K562 (cell line): ENCODE results near the gene RASGRP2. TPM values are rescaled to one million over a fixed set of nuclear protein-coding genes. Genes with fewer than 3 reads are reported as not detected.

Source experiments
- ATAC-seq: fragments of 200-7000 bp; cut with Tn5 transposase; 3 replicates; pipeline ENCODE4 v1.9.1; 2020; ENCODE audit warnings: moderate library complexity
- BruUV-seq: library from RNA; stranded (reverse); fragments of 400-500 nt; replicated peaks from 2 replicates; lab custom pipeline; 2021; lab: Mats Ljungman, UMichigan
- CTCF ChIA-PET: fragments of 300-600 bp; formaldehyde crosslinking; extraction: SDS; loops from one replicate; lab custom pipeline; 2021; ENCODE audit warnings: low intra/inter-chr PET ratio; lab: Yijun Ruan, JAX
- POLR2A ChIA-PET: fragments of 300-600, 350-650 bp; sonication (Branson Sonifier 250); formaldehyde crosslinking; extraction: SDS; loops from one replicate; lab custom pipeline; 2021; ENCODE audit warnings: antibody characterized with exemption, inconsistent platforms; lab: Yijun Ruan, JAX
- DNase-seq, 4 experiments: peaks; one replicate each; pipeline versions ENCODE4 v3.0.0 to v3.0.0-alpha.2; 2011 to 2018; ENCODE audit warnings: low spot score in 3 of 4, mixed read lengths in 3 of 4; ENCODE audit errors: extremely low read depth in 1 of 4
- FAIRE-seq: peaks from 2 replicates; lab custom pipeline; 2011; peaks lifted over from hg19 to GRCh38; lab: Jason Lieb, UNC
- H2AFZ ChIP-seq: 2 replicates; pipeline ENCODE4 v1.6.0; 2011; ENCODE audit warnings: low read depth, low read length, control low read depth, inconsistent platforms
- H3K27ac ChIP-seq: fragments of 200-600 bp; 3 replicates; pipeline ENCODE4 v1.8.0; 2011; ENCODE audit warnings: low read depth, mild to moderate bottlenecking, control low read depth, inconsistent platforms, low read length, moderate library complexity, mixed read lengths; ENCODE audit errors: extremely low read depth
- H3K27me3 ChIP-seq, 2 experiments: fragments of 300-600 bp in 1 of 2; 2 replicates in 1 of 2; 3 replicates in 1 of 2; pipeline versions ENCODE4 v1.6.0 to v1.8.0; 2011; ENCODE audit warnings: inconsistent platforms in 2 of 2, low read length in 2 of 2, mild to moderate bottlenecking in 1 of 2, mixed read lengths in 1 of 2, moderate library complexity in 1 of 2; ENCODE audit not compliant: control insufficient read depth in 2 of 2, insufficient read depth in 2 of 2
- H3K36me3 ChIP-seq: fragments of 300-600 bp; 3 replicates; pipeline ENCODE4 v1.8.0; 2011; ENCODE audit warnings: mild to moderate bottlenecking, low read length, inconsistent platforms; ENCODE audit not compliant: control insufficient read depth, insufficient read depth
- H3K4me1 ChIP-seq, 2 experiments: fragments of 200-600 bp in 1 of 2; replicated peaks in 1 of 2; 2 replicates in 1 of 2; 3 replicates in 1 of 2; pipeline versions ENCODE4 v1.5.1 to v1.8.0; 2011; ENCODE audit warnings: inconsistent platforms in 2 of 2, low read length in 2 of 2, mild to moderate bottlenecking in 1 of 2, mixed read lengths in 1 of 2, moderate library complexity in 1 of 2; ENCODE audit not compliant: control insufficient read depth in 2 of 2, insufficient read depth in 2 of 2
- H3K4me2 ChIP-seq: 2 replicates; pipeline ENCODE4 v1.6.1; 2011; ENCODE audit warnings: low read length, control low read depth, inconsistent platforms, mixed read lengths; ENCODE audit not compliant: insufficient read depth
- H3K4me3 ChIP-seq: fragments of 200-600 bp; sonication (generic), shearing (Covaris generic); 2 replicates; pipeline ENCODE4 v1.5.1; 2016; ENCODE audit warnings: control low read depth, inconsistent platforms
- H3K79me2 ChIP-seq: fragments of 200-600 bp; 3 replicates; pipeline ENCODE4 v1.8.0; 2011; ENCODE audit warnings: low read length, inconsistent platforms; ENCODE audit not compliant: control insufficient read depth, insufficient read depth
- H3K9ac ChIP-seq, 2 experiments: 2 replicates each; pipeline versions ENCODE4 v1.6.0 to v1.6.1; 2011; ENCODE audit warnings: low read depth in 2 of 2, low read length in 2 of 2, control low read depth in 1 of 2, inconsistent platforms in 1 of 2, mild to moderate bottlenecking in 1 of 2, mixed read lengths in 1 of 2; ENCODE audit not compliant: insufficient read depth in 1 of 2
- H3K9me1 ChIP-seq: one replicate; pipeline ENCODE4 v1.6.0; 2011; ENCODE audit warnings: inconsistent platforms, mild to moderate bottlenecking, low read length, moderate library complexity; ENCODE audit not compliant: control insufficient read depth, insufficient read depth
- H3K9me3 ChIP-seq: replicated peaks from 2 replicates; pipeline ENCODE4 v1.5.1; 2011; ENCODE audit warnings: low read depth, low read length, inconsistent platforms; ENCODE audit not compliant: control insufficient read depth, insufficient read depth
- H4K20me1 ChIP-seq: replicated peaks from 2 replicates; pipeline ENCODE4 v1.6.1; 2011; ENCODE audit warnings: low read length, inconsistent platforms, mixed read lengths; ENCODE audit not compliant: control insufficient read depth, insufficient read depth
- ADNP ChIP-seq: fragments of 200-800 bp; sonication (Bioruptor generic); IDR thresholded peaks from 2 replicates; pipeline ENCODE4 v1.6.1; 2016; ENCODE audit warnings: missing genetic modification characterization, missing compliant biosample characterization
- ARID2 ChIP-seq: fragments of 450-650 bp; IDR thresholded peaks from 2 replicates; pipeline ENCODE4 v1.6.1; 2017; ENCODE audit warnings: antibody characterized with exemption, mild to moderate bottlenecking
- ATF7 ChIP-seq: fragments of 450-650 bp; IDR thresholded peaks from 2 replicates; pipeline ENCODE4 v1.7.1; 2014; ENCODE audit warnings: mild to moderate bottlenecking, moderate library complexity
- HMBOX1 ChIP-seq: sonication (generic); IDR thresholded peaks from 2 replicates; pipeline ENCODE4 v1.6.1; 2016
- KLF13 ChIP-seq: fragments of 450-650 bp; IDR thresholded peaks from 2 replicates; pipeline ENCODE4 v1.6.1; 2016; ENCODE audit warnings: missing genetic modification characterization, low read depth, mild to moderate bottlenecking, missing compliant biosample characterization, moderate library complexity, borderline replicate concordance
- MECOM ChIP-seq: fragments of 250-450 bp; sonication (Bioruptor Pico); IDR thresholded peaks from 2 replicates; pipeline ENCODE4 v1.8.0; 2022; ENCODE audit warnings: inconsistent platforms
- NEUROD1 ChIP-seq: fragments of 150-350 bp; IDR thresholded peaks from 2 replicates; pipeline ENCODE4 v1.6.1; 2014; ENCODE audit warnings: borderline replicate concordance, low read length, low read depth; ENCODE audit not compliant: partially characterized antibody
- NUFIP1 ChIP-seq: fragments of 450-650 bp; IDR thresholded peaks from 2 replicates; pipeline ENCODE4 v1.6.1; 2018; ENCODE audit not compliant: partially characterized antibody
- PBX2 ChIP-seq, 2 experiments: IDR thresholded peaks in 1 of 2; conservative IDR thresholded peaks in 1 of 2; 2 replicates each; pipeline ENCODE4 v1.6.1; 2016; ENCODE audit warnings: low read depth in 2 of 2, mild to moderate bottlenecking in 1 of 2, missing compliant biosample characterization in 1 of 2, missing genetic modification characterization in 1 of 2, moderate library complexity in 1 of 2
- SOX6 ChIP-seq: fragments of 450-650 bp; IDR thresholded peaks from 2 replicates; pipeline ENCODE4 v1.6.1; 2014; ENCODE audit warnings: mild to moderate bottlenecking
- STAG1 ChIP-seq: sonication (generic); formaldehyde crosslinking; IDR thresholded peaks from 2 replicates; pipeline ENCODE4 v1.5.0; 2020; ENCODE audit warnings: missing genetic modification reagents, borderline replicate concordance
- ZNF239 ChIP-seq: fragments of 250-450 bp; sonication (Bioruptor Pico); IDR thresholded peaks from 2 replicates; pipeline ENCODE4 v1.4.0; 2020; ENCODE audit warnings: mild to moderate bottlenecking
- WGBS: fragments of 100-300 bp; shearing (Covaris generic); methylation state at CpG from one replicate; pipeline ENCODE4 v1.1.6; 2016; ENCODE audit warnings: low coverage, mixed read lengths; ENCODE audit not compliant: insufficient coverage; ENCODE audit errors: missing lambda C conversion rate; 5-methylcytosine and 5-hydroxymethylcytosine counted together
- in situ Hi-C: fragments of 300-500 bp; cut with MboI; formaldehyde crosslinking; loops from 4 replicates; pipeline ENCODE4 v1.15.0; 2018; ENCODE audit warnings: inconsistent platforms, mixed read lengths
- intact Hi-C: fragments of 100-400 bp; cut with micrococcal nuclease; formaldehyde crosslinking; loops from 2 replicates; pipeline ENCODE4 v1.14.2; 2022
- polyA plus RNA-seq, 8 experiments: library from polyadenylated mRNA; depleted of rRNA in 4 of 8; stranded (reverse) in 5 of 8; unstranded in 3 of 8; fragments of >200 nt; fragmentation: Nextera tagmentation in 2 of 8; fragmentation: Illumina TruSeq in 1 of 8; extraction: Ambion mirVana in 2 of 8; extraction: Trizol in 1 of 8; gene quantifications; 2 replicates each; pipeline versions ENCODE4 v1.2.1 to v1.2.3, GENCODE V29; 2011 to 2014; ENCODE audit warnings: inconsistent platforms in 1 of 8, missing spikeins in 1 of 8
- total RNA-seq, 7 experiments: library from RNA; depleted of rRNA in 6 of 7; stranded (reverse); fragments of >200 nt in 6 of 7; fragmentation: Illumina TruSeq in 2 of 7; extraction: Trizol in 2 of 7; gene quantifications; 2 replicates each; pipeline versions ENCODE4 v1.2.1 to v1.2.3, GENCODE V29; 2011 to 2021; ENCODE audit warnings: low replicate concordance in 1 of 7

Gene RASGRP2
- total and polyA plus RNA-seq, 9 of the 15 experiments (the other 6 are each of a cell fraction or from before 2014, with no cell fraction given), result 0.87 to 22.7 (median 5.5) TPM

- DNase-seq (no peak), FAIRE-seq (no peak), ATAC-seq (no peak)
- no peaks in the 10 kb centered on the region for H4K20me1 ChIP-seq
- no peak overlapping the region for H3K4me3 ChIP-seq
- no peak overlapping the region for H3K9ac ChIP-seq
- peaks cover 10 to 70% of the 10 kb centered on the region in 2 experiments; a peak in 4 of 5 replicates for H3K27me3 ChIP-seq
- H3K9me3 ChIP-seq, result no peaks in the 10 kb centered on the region
- H3K4me2 ChIP-seq, result no peak overlapping the region
- in situ Hi-C loops, result no loop called here
- POLR2A ChIA-PET, result interaction anchor here (0.7 to 1.9 kb wide), 4 partner anchors 10 to 129 kb away, joined by 3 to 8 read pairs (median 3); no protein-coding TSS in a partner anchor
- no peak overlapping the region for H3K27ac ChIP-seq
- no peaks in the 10 kb centered on the region for H3K79me2 ChIP-seq
- H3K4me1 ChIP-seq, result no peaks in the 10 kb centered on the region; a peak in 1 of 5 replicates
- H3K36me3 ChIP-seq, result no peaks in the 10 kb centered on the region
- intact Hi-C loops, result no loop called here
- no peaks in the 10 kb centered on the region for H3K9me1 ChIP-seq
- no TSS peak for BruUV-seq
- CTCF ChIA-PET, result no interaction called here
- WGBS, result 0% methylated on average over 4 of the region's 4 CpGs
- no peak overlapping the region for H2AFZ ChIP-seq
- TF ChIP-seq PBX2 (CRISPR knock-in tag; IDR thresholded peaks at IDR 0.05; ENCODE audit: low read depth) (no peak), PBX2 (tag; conservative IDR thresholded peaks at IDR 0.05; ENCODE audit: low read depth) (no peak), MECOM (CRISPR knock-in tag) (no peak), ZNF239 (CRISPR knock-in tag) (no peak), KLF13 (tag) (no peak), SOX6 (no peak), ARID2 (no peak), ADNP (no peak), ATF7 (no peak), HMBOX1 (no peak), NUFIP1 (no peak), STAG1 (CRISPR knock-in tag) (no peak), NEUROD1 (no peak)
These were observed 49.8 kb downstream of the RASGRP2 start for GRCh38 chr11:64694026-64694755.
